H9 (cell line): ENCODE data around the gene DOCK1. TPM values are rescaled to one million over a fixed set of nuclear protein-coding genes. Genes with fewer than 3 reads are reported as not detected.

ENCODE experiments used
- DNase-seq: peaks from one replicate; pipeline ENCODE4 v3.0.0-alpha.2; 2017
- H2AFZ ChIP-seq: one replicate; pipeline ENCODE4 v1.6.1; 2013; ENCODE audit warnings: mild to moderate bottlenecking, low read length, control low read depth, moderate library complexity
- H2AK5ac ChIP-seq: 2 replicates; pipeline ENCODE4 v1.6.1; 2013; ENCODE audit warnings: low read length, control low read depth, mixed read lengths; ENCODE audit not compliant: insufficient read length
- H2BK120ac ChIP-seq: one replicate; pipeline ENCODE4 v1.6.1; 2013; ENCODE audit warnings: low read depth, mild to moderate bottlenecking, low read length, control low read depth, inconsistent platforms; ENCODE audit not compliant: poor library complexity, severe bottlenecking
- H2BK12ac ChIP-seq: 2 replicates; pipeline ENCODE4 v1.6.1; 2013; ENCODE audit warnings: low read length, control low read depth, mixed read lengths, low read depth; ENCODE audit not compliant: insufficient read length
- H2BK15ac ChIP-seq: 2 replicates; pipeline ENCODE4 v1.6.1; 2013; ENCODE audit warnings: low read depth, low read length, control low read depth
- H2BK20ac ChIP-seq: one replicate; pipeline ENCODE4 v1.6.1; 2013; ENCODE audit warnings: low read depth, mild to moderate bottlenecking, low read length, control low read depth, inconsistent platforms; ENCODE audit not compliant: poor library complexity, severe bottlenecking
- H2BK5ac ChIP-seq: 2 replicates; pipeline ENCODE4 v1.6.1; 2013; ENCODE audit warnings: low read length, control low read depth, mixed read lengths; ENCODE audit not compliant: insufficient read length
- H3K14ac ChIP-seq: 2 replicates; pipeline ENCODE4 v1.6.1; 2013; ENCODE audit warnings: low read length, control low read depth; ENCODE audit not compliant: insufficient read depth
- H3K18ac ChIP-seq: 2 replicates; pipeline ENCODE4 v1.6.1; 2013; ENCODE audit warnings: low read depth, mild to moderate bottlenecking, mixed read lengths, low read length, control low read depth; ENCODE audit not compliant: insufficient read length
- H3K23ac ChIP-seq: 2 replicates; pipeline ENCODE4 v1.6.1; 2013; ENCODE audit warnings: low read length, control low read depth, mixed read lengths, low read depth; ENCODE audit not compliant: insufficient read length
- H3K23me2 ChIP-seq: 2 replicates; pipeline ENCODE4 v1.6.1; 2013; ENCODE audit warnings: low read depth, mild to moderate bottlenecking, mixed read lengths, low read length, control low read depth; ENCODE audit not compliant: insufficient read length, poor library complexity, severe bottlenecking
- H3K27ac ChIP-seq: 2 replicates; pipeline ENCODE4 v1.5.1; 2013; ENCODE audit warnings: low read length, control low read depth, mixed read lengths, low read depth; ENCODE audit not compliant: insufficient read length
- H3K27me3 ChIP-seq: 2 replicates; pipeline ENCODE4 v1.6.1; 2013; ENCODE audit warnings: low read length, control low read depth, inconsistent platforms; ENCODE audit not compliant: insufficient read depth
- H3K4ac ChIP-seq: 2 replicates; pipeline ENCODE4 v1.6.1; 2013; ENCODE audit warnings: low read depth, mild to moderate bottlenecking, control low read depth, inconsistent platforms, low read length, moderate library complexity
- H3K4me1 ChIP-seq: 2 replicates; pipeline ENCODE4 v1.6.1; 2013; ENCODE audit warnings: low read length, control low read depth, inconsistent platforms; ENCODE audit not compliant: insufficient read depth
- H3K4me2 ChIP-seq: 2 replicates; pipeline ENCODE4 v1.6.1; 2013; ENCODE audit warnings: low read length, control low read depth, mixed read lengths; ENCODE audit not compliant: insufficient read length, insufficient read depth
- H3K56ac ChIP-seq: 2 replicates; pipeline ENCODE4 v1.6.1; 2013; ENCODE audit warnings: low read depth, mild to moderate bottlenecking, mixed read lengths, low read length, control low read depth; ENCODE audit not compliant: insufficient read length
- H3K79me1 ChIP-seq: 2 replicates; pipeline ENCODE4 v1.6.1; 2013; ENCODE audit warnings: low read depth, mild to moderate bottlenecking, moderate library complexity, low read length, control low read depth, inconsistent platforms; ENCODE audit not compliant: insufficient read depth, poor library complexity, severe bottlenecking
- H3K79me2 ChIP-seq: 2 replicates; pipeline ENCODE4 v1.6.1; 2013; ENCODE audit warnings: low read length, control low read depth, inconsistent platforms; ENCODE audit not compliant: insufficient read depth
- H3K9ac ChIP-seq: 2 replicates; pipeline ENCODE4 v1.6.1; 2013; ENCODE audit warnings: low read length, control low read depth, mixed read lengths; ENCODE audit not compliant: insufficient read length; ENCODE audit errors: extremely low read depth
- H3K9me3 ChIP-seq: one replicate; pipeline ENCODE4 v1.6.1; 2013; ENCODE audit warnings: low read depth, low read length, inconsistent platforms; ENCODE audit not compliant: control insufficient read depth
- H3T11ph ChIP-seq: one replicate; pipeline ENCODE4 v1.6.1; 2013; ENCODE audit warnings: mild to moderate bottlenecking, low read length, control low read depth, inconsistent platforms
- H4K20me1 ChIP-seq: one replicate; pipeline ENCODE4 v1.6.1; 2013; ENCODE audit not compliant: control insufficient read depth, insufficient read length, insufficient read depth
- H4K5ac ChIP-seq: 2 replicates; pipeline ENCODE4 v1.6.1; 2013; ENCODE audit warnings: low read depth, mild to moderate bottlenecking, mixed read lengths, low read length, control low read depth; ENCODE audit not compliant: insufficient read length
- H4K8ac ChIP-seq: replicated peaks from 2 replicates; pipeline ENCODE4 v1.6.1; 2013; ENCODE audit warnings: low read length, control low read depth, mixed read lengths, low read depth; ENCODE audit not compliant: insufficient read length
- H4K91ac ChIP-seq: 2 replicates; pipeline ENCODE4 v1.6.1; 2013; ENCODE audit warnings: low read depth, mild to moderate bottlenecking, moderate library complexity, mixed read lengths, low read length, control low read depth; ENCODE audit not compliant: insufficient read length
- H3K27ac Mint-ChIP-seq, 3 experiments: 2 replicates in 2 of 3; 3 replicates in 1 of 3; pipeline ENCODE4 v1.8.0; 2020 to 2021; ENCODE audit warnings: mixed read lengths in 3 of 3, mild to moderate bottlenecking in 1 of 3, moderate library complexity in 1 of 3
- H3K27me3 Mint-ChIP-seq: 2 replicates; pipeline ENCODE4 v1.8.0; 2021; ENCODE audit warnings: low read depth, mild to moderate bottlenecking, moderate library complexity, mixed read lengths
- H3K36me3 Mint-ChIP-seq, 3 experiments: 2 replicates in 2 of 3; 3 replicates in 1 of 3; pipeline ENCODE4 v1.8.0; 2020 to 2021; ENCODE audit warnings: low read depth in 3 of 3, mixed read lengths in 3 of 3; ENCODE audit not compliant: insufficient read depth in 1 of 3
- H3K4me1 Mint-ChIP-seq, 2 experiments: 2 replicates each; pipeline ENCODE4 v1.8.0; 2020; ENCODE audit warnings: mixed read lengths in 2 of 2
- H3K4me3 Mint-ChIP-seq, 2 experiments: 2 replicates in 1 of 2; 3 replicates in 1 of 2; pipeline ENCODE4 v1.8.0; 2020 to 2021; ENCODE audit warnings: mild to moderate bottlenecking in 2 of 2, mixed read lengths in 2 of 2, moderate library complexity in 1 of 2
- H3K9me3 Mint-ChIP-seq, 2 experiments: 2 replicates in 1 of 2; 3 replicates in 1 of 2; pipeline ENCODE4 v1.8.0; 2020; ENCODE audit warnings: mild to moderate bottlenecking in 2 of 2, mixed read lengths in 2 of 2, moderate library complexity in 1 of 2
- WGBS: extraction: QIAGEN DNeasy Blood & Tissue Kit; methylation state at CpG from one replicate; pipeline ENCODE4 v1.1.7; 2013; ENCODE audit warnings: missing lambda C conversion rate, low lambda C conversion rate, mixed read lengths; ENCODE audit not compliant: insufficient read length; ENCODE audit errors: extremely low coverage; 5-methylcytosine and 5-hydroxymethylcytosine counted together
- total RNA-seq: library from RNA; stranded (reverse); gene quantifications from 2 replicates; pipeline ENCODE4 v1.2.1, GENCODE V29; 2021
- TF ChIP-seq, protein P1 (sequence below): fragments of 200-600 bp; sonication (generic); conservative IDR thresholded peaks from 3 replicates; pipeline ENCODE4 v1.8.0; 2021; ENCODE audit warnings: antibody characterized with exemption, mild to moderate bottlenecking

DOCK1 gene
- total RNA-seq, 1 experiment from 2014 or later: 57.0 TPM

DNA sequence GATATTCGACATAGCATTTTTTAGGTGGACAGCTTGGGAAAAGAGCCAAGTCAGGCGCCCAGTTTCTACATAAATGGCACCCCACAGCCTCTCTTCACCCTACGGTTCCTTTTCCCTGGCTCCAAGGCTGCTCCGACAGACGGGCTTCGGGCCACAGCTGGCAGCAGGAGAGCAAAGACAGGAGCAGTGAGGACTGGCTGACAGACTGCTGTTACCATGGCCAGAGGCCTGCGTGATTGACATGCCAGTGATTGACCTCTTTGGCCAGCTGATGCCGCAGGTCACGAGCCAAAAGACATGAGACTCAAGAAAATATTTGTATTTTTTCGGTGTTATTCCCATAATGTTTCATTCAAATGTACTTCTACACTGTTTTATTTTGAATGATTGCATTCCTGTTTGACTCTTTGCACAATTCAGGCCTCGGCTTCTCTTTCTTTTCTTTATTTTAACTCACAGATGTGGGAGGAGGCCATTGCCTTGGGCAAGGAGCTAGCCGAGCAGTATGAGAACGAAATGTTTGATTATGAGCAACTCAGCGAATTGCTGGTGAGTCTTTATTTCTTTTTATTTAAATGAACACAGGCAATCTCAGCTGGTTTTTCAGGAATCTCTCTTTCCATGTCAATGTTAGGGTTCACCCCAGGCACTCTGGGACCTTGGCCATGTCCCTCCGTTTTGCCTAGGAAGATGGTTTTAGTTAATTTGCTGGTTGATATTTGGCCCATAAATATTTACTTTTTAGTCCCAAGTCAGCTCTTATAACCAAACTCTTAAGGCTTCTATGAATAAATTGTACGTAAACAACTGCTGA, 497.6 kb downstream of the DOCK1 start:
- Histone ChIP-seq H4K5ac (no peak overlapping the region), H4K20me1 (no peaks in the 10 kb centered on the region), H4K8ac (no peak overlapping the region), H3K4ac (no peak overlapping the region), H2AK5ac (no peak overlapping the region), H3K79me2 (no peaks in the 10 kb centered on the region), H3K23me2 (peaks cover 3% of the 10 kb centered on the region), H3K14ac (no peak overlapping the region), H2AFZ (no peak overlapping the region), H4K91ac (no peak overlapping the region), H2BK12ac (no peak overlapping the region), H3T11ph (no peak overlapping the region), H3K9me3 (no peaks in the 10 kb centered on the region), H3K4me1 (peaks cover 3% of the 10 kb centered on the region; the same call in 1 of the 2 replicates), H3K23ac (no peak overlapping the region), H3K27me3 (no peaks in the 10 kb centered on the region), H2BK5ac (no peak overlapping the region), H3K18ac (no peak overlapping the region), H2BK20ac (no peak overlapping the region), H3K9ac (no peak overlapping the region), H2BK120ac (no peak overlapping the region), H3K27ac (no peak overlapping the region), H3K56ac (no peak overlapping the region), H2BK15ac (no peak overlapping the region), H3K4me2 (no peak overlapping the region), H3K79me1 (no peaks in the 10 kb centered on the region)
- H3K36me3 Mint-ChIP-seq: peaks cover 6 to 20% (median 8%) of the 10 kb centered on the region in 3 experiments; a peak in 6 of 7 replicates
- no peak overlapping the region for H3K4me3 Mint-ChIP-seq
- TF ChIP-seq, protein P1, sequence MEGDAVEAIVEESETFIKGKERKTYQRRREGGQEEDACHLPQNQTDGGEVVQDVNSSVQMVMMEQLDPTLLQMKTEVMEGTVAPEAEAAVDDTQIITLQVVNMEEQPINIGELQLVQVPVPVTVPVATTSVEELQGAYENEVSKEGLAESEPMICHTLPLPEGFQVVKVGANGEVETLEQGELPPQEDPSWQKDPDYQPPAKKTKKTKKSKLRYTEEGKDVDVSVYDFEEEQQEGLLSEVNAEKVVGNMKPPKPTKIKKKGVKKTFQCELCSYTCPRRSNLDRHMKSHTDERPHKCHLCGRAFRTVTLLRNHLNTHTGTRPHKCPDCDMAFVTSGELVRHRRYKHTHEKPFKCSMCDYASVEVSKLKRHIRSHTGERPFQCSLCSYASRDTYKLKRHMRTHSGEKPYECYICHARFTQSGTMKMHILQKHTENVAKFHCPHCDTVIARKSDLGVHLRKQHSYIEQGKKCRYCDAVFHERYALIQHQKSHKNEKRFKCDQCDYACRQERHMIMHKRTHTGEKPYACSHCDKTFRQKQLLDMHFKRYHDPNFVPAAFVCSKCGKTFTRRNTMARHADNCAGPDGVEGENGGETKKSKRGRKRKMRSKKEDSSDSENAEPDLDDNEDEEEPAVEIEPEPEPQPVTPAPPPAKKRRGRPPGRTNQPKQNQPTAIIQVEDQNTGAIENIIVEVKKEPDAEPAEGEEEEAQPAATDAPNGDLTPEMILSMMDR: no peak
- no CpG with 5 or more reads among the region's 16 CpGs for WGBS
- peaks cover 2 to 11% of the 10 kb centered on the region in 2 experiments; a peak in 4 of 5 replicates for H3K9me3 Mint-ChIP-seq
- no peaks in the 10 kb centered on the region for H3K27me3 Mint-ChIP-seq
- no peak overlapping the region for H3K27ac Mint-ChIP-seq
- H3K4me1 Mint-ChIP-seq: peaks cover 11 to 21% of the 10 kb centered on the region in 2 experiments
- no peak for DNase-seq
